ENCODE data around the gene NKX2-2. TPM values are rescaled to one million over a fixed set of nuclear protein-coding genes. Genes with fewer than 3 reads are reported as not detected.

NKX2-2 gene
- total and polyA plus RNA-seq, 8 donors: 2.0 to 28.7 (median 3.7) TPM

DNA sequence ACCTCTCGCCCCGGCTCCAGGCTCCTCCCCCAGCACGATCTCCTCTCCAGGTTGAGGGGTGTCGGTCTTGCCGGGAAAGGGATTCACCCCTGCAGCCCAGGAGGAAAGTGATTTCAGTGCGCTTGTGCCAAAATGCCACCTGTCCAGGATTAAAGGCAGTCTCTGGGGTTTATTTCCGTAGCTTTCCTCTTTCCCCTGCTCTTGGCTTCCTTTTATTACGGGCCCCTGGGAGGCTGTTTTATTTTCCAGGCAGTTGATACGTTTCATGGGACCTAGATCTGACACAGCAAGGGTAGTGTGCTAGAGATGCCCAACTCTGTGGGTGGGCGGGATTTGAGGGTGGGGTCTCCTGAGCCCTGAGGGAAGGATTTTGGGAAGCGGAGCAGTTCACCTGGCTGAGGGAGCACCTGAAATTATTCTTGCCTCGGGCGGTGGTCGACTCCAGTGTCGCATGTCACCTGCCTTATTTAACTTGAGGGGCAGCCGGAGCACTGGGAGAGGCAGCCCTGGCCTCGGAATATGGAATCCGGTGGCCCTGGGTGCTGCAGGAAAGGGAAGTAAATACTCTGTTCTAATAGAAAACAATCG lies 9.5 kb upstream of the NKX2-2 start:
- WGBS, 2 donors: 23 to 29% methylated on average over 19 of the region's 19 CpGs
- no peaks in the 10 kb centered on the region for H3K36me3 ChIP-seq
- DNase-seq: no peak
- TF ChIP-seq CTCF (IDR thresholded peaks at IDR 0.05): no peak
- intact Hi-C loops (cut with DNase I): no loop called here
- ATAC-seq: peak in 3 of 4 donors; percentile 18 to 32 (median 26)
- no peak for FAIRE-seq
- H3K27me3 ChIP-seq: peaks cover 0 to 28% (median 0%) of the 10 kb centered on the region in 4 donors
- H3K9me3 ChIP-seq: no peaks in the 10 kb centered on the region
- H3K4me1 ChIP-seq: peaks cover 0 to 3% (median 0%) of the 10 kb centered on the region in 3 donors
- H3K27ac ChIP-seq: no peak overlapping the region
- no peak overlapping the region for H3K4me3 ChIP-seq

DNA sequence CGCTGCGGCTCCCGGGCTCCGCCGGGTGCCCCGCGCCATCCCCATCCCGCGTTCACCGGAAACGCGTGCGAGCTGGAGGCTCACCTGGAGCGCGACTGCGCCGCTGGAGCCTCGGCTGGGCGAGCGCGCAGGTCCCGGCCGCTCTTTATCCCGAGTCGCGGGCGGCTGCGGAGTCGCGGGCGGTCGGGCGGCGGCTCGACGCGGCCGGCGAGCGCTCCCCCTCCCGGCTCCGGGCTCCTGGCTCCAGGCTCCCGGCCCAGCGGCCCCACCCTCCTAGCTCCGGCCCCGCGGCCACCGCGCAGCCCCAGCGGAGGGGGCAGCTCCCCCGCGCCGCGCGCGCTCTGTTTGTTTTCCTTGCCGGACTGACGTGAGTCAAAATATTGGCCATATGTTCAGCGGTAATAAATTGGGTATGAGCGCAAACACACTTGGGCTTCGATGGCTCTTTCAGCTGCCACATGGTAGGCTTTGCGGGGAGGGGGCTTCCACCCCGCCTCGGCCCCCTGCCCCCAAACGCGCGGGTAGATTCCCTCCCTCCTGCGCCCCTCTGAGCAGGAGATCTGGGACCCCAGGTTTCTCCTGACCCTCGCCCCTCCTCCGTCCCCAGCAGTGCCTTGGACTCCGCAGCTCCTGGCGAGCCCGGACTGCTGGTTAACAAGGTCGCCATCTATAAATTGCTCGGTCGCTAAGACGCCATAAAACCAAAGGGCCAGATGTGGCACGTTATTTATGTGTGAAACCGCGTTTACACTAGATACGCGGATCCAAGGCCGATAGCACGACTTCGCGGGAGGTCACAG lies 8.8 kb upstream of the NKX2-2 start:
- peak in 1 of 6 donors; percentile 73 for DNase-seq
- 1 to 2% methylated on average over 56 to 86 of the region's 86 CpGs for WGBS, 2 donors
- FAIRE-seq: no peak
- Histone ChIP-seq H3K9me3 (no peaks in the 10 kb centered on the region), H3K4me1 (peaks cover 0 to 3% (median 0%) of the 10 kb centered on the region in 3 donors), H3K36me3 (no peaks in the 10 kb centered on the region), H3K4me3 (peak overlapping the region in 3 of 4 donors; percentile 10 to 41 (median 20)), H3K27me3 (peaks cover 0 to 34% (median under 1%) of the 10 kb centered on the region in 4 donors), H3K27ac (peak overlapping the region in 1 of 4 donors; percentile 44)
- TF ChIP-seq CTCF (IDR thresholded peaks at IDR 0.05): no peak
- intact Hi-C loops (cut with DNase I): no loop called here
- peak in 3 of 4 donors; percentile 73 to 80 (median 74) for ATAC-seq

- H3K36me3 ChIP-seq: no peaks in the 10 kb centered on the region
- DNase-seq (no peak), ATAC-seq (peak in 3 of 4 donors; percentile 16 to 39 (median 22)), FAIRE-seq (no peak)
- 1% methylated on average over 78 to 104 of the region's 104 CpGs for WGBS, 2 donors
- peak overlapping the region in 1 of 4 donors; percentile 44 for H3K27ac ChIP-seq
- peaks cover 0 to 30% (median 3%) of the 10 kb centered on the region in 4 donors for H3K27me3 ChIP-seq
- intact Hi-C loops (cut with DNase I): no loop called here
- H3K4me1 ChIP-seq: peaks cover 0 to 3% (median 0%) of the 10 kb centered on the region in 3 donors
- H3K9me3 ChIP-seq: no peaks in the 10 kb centered on the region
- no peak for TF ChIP-seq CTCF (IDR thresholded peaks at IDR 0.05)
- peak overlapping the region in 3 of 4 donors; percentile 10 to 41 (median 20) for H3K4me3 ChIP-seq
These were observed 8.0 kb upstream of the NKX2-2 start for GRCh38 chr20:21521596-21522480.

- ATAC-seq: peak in 1 of 4 donors; percentile 2
- H3K9me3 ChIP-seq: no peaks in the 10 kb centered on the region
- no peak for TF ChIP-seq CTCF (IDR thresholded peaks at IDR 0.05)
- peaks cover 0 to 3% (median 0%) of the 10 kb centered on the region in 3 donors for H3K4me1 ChIP-seq
- peaks cover 0 to 37% (median 4%) of the 10 kb centered on the region in 4 donors for H3K27me3 ChIP-seq
- WGBS, 2 donors: 3 to 4% methylated on average over 53 of the region's 53 CpGs
- H3K4me3 ChIP-seq: peak overlapping the region in 1 of 4 donors; percentile 41
- intact Hi-C loops (cut with DNase I): no loop called here
- H3K27ac ChIP-seq: no peak overlapping the region
- H3K36me3 ChIP-seq: no peaks in the 10 kb centered on the region
- FAIRE-seq: no peak
- no peak for DNase-seq
These were observed 7.1 kb upstream of the NKX2-2 start for GRCh38 chr20:21520702-21521595.
